ENCODE data around the gene REXO5.

GRCh38 chr16:20767577-20767976 lies 38.8 kb upstream of the REXO5 start:
- TF ChIP-seq POLR2A (IDR thresholded peaks at IDR 0.05; ENCODE audit: low read length) = no peak
- TF ChIP-seq GATA1 (IDR thresholded peaks at IDR 0.05; ENCODE audit: low read depth, low read length) = no peak
